Neural cell (in vitro differentiated cells): ENCODE measurements around the gene IL10RB.

Experiments used
- CTCF ChIP-seq: fragments of 450-650 bp; IDR thresholded peaks from 2 replicates; pipeline ENCODE4 v1.5.1; 2014; ENCODE audit warnings: antibody characterized with exemption, mild to moderate bottlenecking, moderate library complexity; ENCODE audit not compliant: poor library complexity, severe bottlenecking
- EP300 ChIP-seq: fragments of 450-650 bp; conservative IDR thresholded peaks from 2 replicates; pipeline ENCODE4 v1.6.1; 2014; ENCODE audit warnings: antibody characterized with exemption, mild to moderate bottlenecking, moderate library complexity; ENCODE audit not compliant: poor library complexity, severe bottlenecking
- EZH2 ChIP-seq: fragments of 200-600, 300-800 bp; shearing (Covaris generic), sonication (generic); IDR thresholded peaks from 2 replicates; pipeline ENCODE4 v1.6.1; 2014; ENCODE audit warnings: antibody characterized with exemption, low read length, borderline replicate concordance, mild to moderate bottlenecking; ENCODE audit not compliant: insufficient read depth, poor library complexity, severe bottlenecking
- POLR2AphosphoS5 ChIP-seq: IDR thresholded peaks from 2 replicates; pipeline ENCODE4 v1.6.1; 2012
- REST ChIP-seq: IDR thresholded peaks from 2 replicates; pipeline ENCODE4 v1.6.1; 2012; ENCODE audit warnings: borderline replicate concordance
- SMC3 ChIP-seq: fragments of 450-650 bp; conservative IDR thresholded peaks from 2 replicates; pipeline ENCODE4 v1.6.1; 2014; ENCODE audit warnings: antibody characterized with exemption, mild to moderate bottlenecking, moderate library complexity; ENCODE audit not compliant: poor library complexity

- TF ChIP-seq CTCF = no peak
- no peak for TF ChIP-seq POLR2AphosphoS5
- TF ChIP-seq REST = no peak
- TF ChIP-seq SMC3 = no peak
- TF ChIP-seq EP300 = no peak
- TF ChIP-seq EZH2 = no peak
Observed at GRCh38 chr21:33262921-33263320, 3.2 kb upstream of the IL10RB start.
